Parathyroid adenoma (tissue), 2 donors: ENCODE measurements around the gene ROR2.

Experiments
- H2AFZ ChIP-seq: fragments of 300-600 bp; sonication (generic); one replicate; pipeline ENCODE4 v1.7.0; 2017; ENCODE audit warnings: antibody characterized with exemption, mild to moderate bottlenecking
- H3K27ac ChIP-seq: fragments of 300-600 bp; sonication (generic); one replicate; pipeline ENCODE4 v1.7.0; 2017
- H3K27me3 ChIP-seq: fragments of 300-600 bp; sonication (generic); one replicate; pipeline ENCODE4 v1.7.0; 2017; ENCODE audit warnings: low read length; ENCODE audit not compliant: control insufficient read depth, insufficient read depth
- H3K36me3 ChIP-seq: fragments of 300-600 bp; sonication (generic); one replicate; pipeline ENCODE4 v1.7.0; 2017; ENCODE audit warnings: low read length; ENCODE audit not compliant: control insufficient read depth, insufficient read depth
- H3K4me1 ChIP-seq: fragments of 300-600 bp; sonication (generic); one replicate; pipeline ENCODE4 v1.7.0; 2017; ENCODE audit warnings: control low read depth
- H3K4me2 ChIP-seq: fragments of 300-600 bp; sonication (generic); one replicate; pipeline ENCODE4 v1.7.0; 2017; ENCODE audit warnings: low read length
- H3K4me3 ChIP-seq: fragments of 300-600 bp; sonication (generic); one replicate; pipeline ENCODE4 v1.7.0; 2017; ENCODE audit warnings: low read depth, low read length
- H3K79me2 ChIP-seq: fragments of 300-600 bp; sonication (generic); one replicate; pipeline ENCODE4 v1.7.0; 2017; ENCODE audit warnings: control low read depth
- H3K9ac ChIP-seq: fragments of 300-600 bp; sonication (generic); one replicate; pipeline ENCODE4 v1.7.0; 2017; ENCODE audit warnings: mild to moderate bottlenecking
- H3K9me3 ChIP-seq: fragments of 300-600 bp; sonication (generic); one replicate; pipeline ENCODE4 v1.7.0; 2017; ENCODE audit warnings: low read length; ENCODE audit not compliant: control insufficient read depth
- TF ChIP-seq, protein P1 (sequence below): fragments of 300-600 bp; sonication (generic); IDR thresholded peaks from one replicate; pipeline ENCODE4 v1.7.0; 2017; ENCODE audit warnings: antibody characterized with exemption, mild to moderate bottlenecking
- donor health status: primary hyperparathyroidism.

ROR2 gene

DNA sequence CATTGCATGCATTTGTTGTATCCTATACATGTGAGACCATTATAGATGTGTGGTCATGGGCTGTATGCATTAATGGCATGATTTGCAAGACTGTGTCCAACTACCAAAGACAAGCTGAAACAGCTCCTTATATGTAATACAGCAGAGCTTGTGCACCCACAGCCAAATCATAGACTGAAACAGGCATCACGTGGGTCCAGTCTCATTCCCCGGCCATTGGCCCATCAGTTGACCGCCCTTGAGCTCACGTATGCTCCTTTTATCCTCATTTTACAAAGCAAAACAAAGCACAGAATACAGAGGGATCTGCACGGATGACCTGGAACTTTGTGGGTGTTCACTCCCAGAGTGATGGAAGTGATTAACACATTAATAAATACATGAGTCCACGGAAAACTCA is 109.1 kb downstream of the ROR2 start:
- no peak overlapping the region for H3K4me3 ChIP-seq
- H2AFZ ChIP-seq: no peak overlapping the region
- peaks cover 2% of the 10 kb centered on the region for H3K79me2 ChIP-seq
- no peak overlapping the region for H3K9ac ChIP-seq
- TF ChIP-seq, protein P1, sequence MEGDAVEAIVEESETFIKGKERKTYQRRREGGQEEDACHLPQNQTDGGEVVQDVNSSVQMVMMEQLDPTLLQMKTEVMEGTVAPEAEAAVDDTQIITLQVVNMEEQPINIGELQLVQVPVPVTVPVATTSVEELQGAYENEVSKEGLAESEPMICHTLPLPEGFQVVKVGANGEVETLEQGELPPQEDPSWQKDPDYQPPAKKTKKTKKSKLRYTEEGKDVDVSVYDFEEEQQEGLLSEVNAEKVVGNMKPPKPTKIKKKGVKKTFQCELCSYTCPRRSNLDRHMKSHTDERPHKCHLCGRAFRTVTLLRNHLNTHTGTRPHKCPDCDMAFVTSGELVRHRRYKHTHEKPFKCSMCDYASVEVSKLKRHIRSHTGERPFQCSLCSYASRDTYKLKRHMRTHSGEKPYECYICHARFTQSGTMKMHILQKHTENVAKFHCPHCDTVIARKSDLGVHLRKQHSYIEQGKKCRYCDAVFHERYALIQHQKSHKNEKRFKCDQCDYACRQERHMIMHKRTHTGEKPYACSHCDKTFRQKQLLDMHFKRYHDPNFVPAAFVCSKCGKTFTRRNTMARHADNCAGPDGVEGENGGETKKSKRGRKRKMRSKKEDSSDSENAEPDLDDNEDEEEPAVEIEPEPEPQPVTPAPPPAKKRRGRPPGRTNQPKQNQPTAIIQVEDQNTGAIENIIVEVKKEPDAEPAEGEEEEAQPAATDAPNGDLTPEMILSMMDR: no peak
- H3K27ac ChIP-seq: no peak overlapping the region
- no peaks in the 10 kb centered on the region for H3K9me3 ChIP-seq
- H3K4me1 ChIP-seq: peaks cover 19% of the 10 kb centered on the region
- no peaks in the 10 kb centered on the region for H3K36me3 ChIP-seq
- no peaks in the 10 kb centered on the region for H3K27me3 ChIP-seq
- H3K4me2 ChIP-seq: no peak overlapping the region

- Histone ChIP-seq H3K79me2 (peaks cover 2% of the 10 kb centered on the region), H3K27ac (no peak overlapping the region), H3K9me3 (no peaks in the 10 kb centered on the region), H2AFZ (no peak overlapping the region), H3K4me3 (no peak overlapping the region), H3K27me3 (no peaks in the 10 kb centered on the region), H3K4me2 (no peak overlapping the region), H3K9ac (no peak overlapping the region), H3K4me1 (peaks cover 19% of the 10 kb centered on the region), H3K36me3 (no peaks in the 10 kb centered on the region)
- TF ChIP-seq, protein P1: no peak
Observed at GRCh38 chr9:91840469-91840868, 109.6 kb downstream of the ROR2 start.

- no peak overlapping the region for H3K9ac ChIP-seq
- no peak overlapping the region for H3K4me2 ChIP-seq
- no peak overlapping the region for H3K4me3 ChIP-seq
- peaks cover 19% of the 10 kb centered on the region for H3K4me1 ChIP-seq
- H3K27me3 ChIP-seq: no peaks in the 10 kb centered on the region
- TF ChIP-seq, protein P1: no peak
- H3K9me3 ChIP-seq: no peaks in the 10 kb centered on the region
- no peak overlapping the region for H3K27ac ChIP-seq
- no peak overlapping the region for H2AFZ ChIP-seq
- no peaks in the 10 kb centered on the region for H3K36me3 ChIP-seq
- H3K79me2 ChIP-seq: peaks cover 2% of the 10 kb centered on the region
Observed at GRCh38 chr9:91839926-91840465, 110.0 kb downstream of the ROR2 start.

GRCh38 chr9:91837981-91838731 is 111.9 kb downstream of the ROR2 start:
- Histone ChIP-seq H3K9me3 (no peaks in the 10 kb centered on the region), H3K9ac (no peak overlapping the region), H2AFZ (no peak overlapping the region), H3K27me3 (no peaks in the 10 kb centered on the region), H3K36me3 (no peaks in the 10 kb centered on the region), H3K4me2 (peak overlapping the region; percentile 23), H3K79me2 (peaks cover 2% of the 10 kb centered on the region), H3K4me1 (peaks cover 14% of the 10 kb centered on the region), H3K27ac (no peak overlapping the region), H3K4me3 (peak overlapping the region; percentile 6)
- TF ChIP-seq, protein P1: no peak

GRCh38 chr9:91836515-91836914 is 113.5 kb downstream of the ROR2 start:
- Histone ChIP-seq H3K9ac (no peak overlapping the region), H3K27me3 (no peaks in the 10 kb centered on the region), H3K27ac (no peak overlapping the region), H3K4me1 (peaks cover 13% of the 10 kb centered on the region), H2AFZ (no peak overlapping the region), H3K36me3 (no peaks in the 10 kb centered on the region), H3K4me2 (no peak overlapping the region), H3K4me3 (no peak overlapping the region), H3K79me2 (peaks cover 2% of the 10 kb centered on the region), H3K9me3 (no peaks in the 10 kb centered on the region)
- TF ChIP-seq, protein P1: no peak
